ENCODE results near the gene SLF2. TPM values are rescaled to one million over a fixed set of nuclear protein-coding genes. Genes with fewer than 3 reads are reported as not detected.

Gene SLF2
- total and polyA plus RNA-seq, 2 of the 13 experiments (the other 11 are each of a cell fraction or from before 2014, with no cell fraction given): 12.2 to 48.1 TPM

GRCh38 chr10:100960251-100960650 is 47.5 kb downstream of the SLF2 start (continued):
- TF ChIP-seq HBP1 (CRISPR knock-in tag; IDR thresholded peaks at IDR 0.05; ENCODE audit: low read depth): no peak
- TF ChIP-seq NFRKB (IDR thresholded peaks at IDR 0.05): no peak
- no peak for TF ChIP-seq ZNF225 (CRISPR knock-in tag; IDR thresholded peaks at IDR 0.05)

- intact Hi-C loops (cut with micrococcal nuclease; ENCODE audit: unreplicated experiment): no loop called here
- TSS peak; percentile 27 for BruUV-seq (replicated peaks)
- Histone ChIP-seq H3K36me3 (replicated peaks in 1 of 2; ENCODE audit: control insufficient read depth in 1 of 2, insufficient read depth in 2 of 2, low read length in 2 of 2) (peaks cover 4 to 38% of the 10 kb centered on the region in 2 experiments), H3K4me2 (ENCODE audit: low read depth, low read length) (no peak overlapping the region), H3K79me2 (ENCODE audit: insufficient read depth, low read length) (no peaks in the 10 kb centered on the region), H3K4me3 (replicated peaks in 1 of 3; ENCODE audit: insufficient read depth in 1 of 3, low read depth in 2 of 3, low read length in 3 of 3) (no peak overlapping the region), H2AFZ (ENCODE audit: low read length) (no peak overlapping the region), H3K27ac (ENCODE audit: extremely low read length, insufficient read depth, low read length) (no peak overlapping the region), H3K9ac (ENCODE audit: insufficient read depth, low read depth, low read length) (no peak overlapping the region), H3K4me1 (ENCODE audit: insufficient read depth, low read length) (peaks cover 52% of the 10 kb centered on the region), H3K9me3 (ENCODE audit: low read length) (no peaks in the 10 kb centered on the region), H4K20me1 (ENCODE audit: insufficient read depth, low read length) (no peaks in the 10 kb centered on the region; the same call in 1 of the 2 replicates), H3K27me3 (ENCODE audit: control insufficient read depth in 1 of 2, insufficient read depth in 2 of 2, low read length in 2 of 2) (no peaks in the 10 kb centered on the region)
- no peak for FAIRE-seq
- in situ Hi-C loops (cut with HindIII; ENCODE audit: extremely low pct_ligation_motif_present, low pct_unique_long_range_greater_than_20kb): no loop called here
- DNase-seq (ENCODE audit: low spot score): no peak
- ChIA-PET POLR2A (no interaction called here), CTCF (ENCODE audit: low intra/inter-chr PET ratio, low total read pairs) (no interaction called here)
- no peak for ATAC-seq
- 96% methylated on average over 4 of the region's 4 CpGs for WGBS (ENCODE audit: low lambda C conversion rate)
- TF ChIP-seq ZNF576 (CRISPR knock-in tag; IDR thresholded peaks at IDR 0.05) (no peak), ZMAT3 (CRISPR knock-in tag; conservative IDR thresholded peaks at IDR 0.05) (no peak), NCOR1 (IDR thresholded peaks at IDR 0.05; ENCODE audit: borderline replicate concordance, low read length) (no peak), ZFYVE20 (CRISPR knock-in tag; IDR thresholded peaks at IDR 0.05; ENCODE audit: borderline replicate concordance, low read depth) (no peak), PRDM4 (CRISPR knock-in tag; IDR thresholded peaks at IDR 0.05; ENCODE audit: borderline replicate concordance) (no peak)
Measured at GRCh38 chr10:100962351-100963080, 49.8 kb downstream of the SLF2 start.

Measured in HepG2 (cell line).